ENCODE measurements around the gene FKBP3. TPM values are rescaled to one million over a fixed set of nuclear protein-coding genes. Genes with fewer than 3 reads are reported as not detected.

Gene FKBP3
- total RNA-seq, 2 donors from 2014 or later, result 43.8 to 46.5 TPM

DNA sequence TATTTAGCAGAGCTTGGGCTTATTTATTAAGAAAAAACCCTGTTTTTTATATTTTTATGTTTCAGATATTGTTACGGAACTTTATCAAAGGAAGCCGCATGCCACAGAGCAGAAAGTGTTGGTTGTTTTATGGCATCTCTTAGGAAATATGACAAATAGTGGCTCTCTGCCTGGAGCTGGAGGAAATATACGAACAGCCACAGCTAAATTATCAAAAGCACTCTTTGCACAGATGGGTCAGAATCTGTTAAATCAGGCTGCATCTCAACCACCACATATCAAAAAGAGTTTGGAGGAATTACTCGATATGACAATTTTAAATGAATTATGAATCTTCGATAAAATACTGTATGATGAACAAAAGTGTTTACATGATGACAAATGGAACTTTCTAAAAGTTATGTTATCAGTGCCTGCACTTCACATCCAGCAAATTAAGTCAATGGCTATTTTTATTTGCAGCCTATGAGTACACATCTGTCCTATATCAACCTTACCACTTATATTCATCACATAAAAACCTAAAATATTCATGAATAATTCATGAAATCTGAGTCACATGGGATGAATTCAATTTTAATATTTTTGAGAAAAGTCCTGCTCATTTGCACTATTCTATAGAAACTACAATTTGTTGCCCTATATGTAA is 60.9 kb downstream of the FKBP3 start:
- ATAC-seq (no peak), DNase-seq (no peak)
- intact Hi-C loops (cut with DNase I, micrococcal nuclease), result no loop called here

GRCh38 chr14:45072126-45072525 is 62.2 kb downstream of the FKBP3 start:
- DNase-seq, result no peak
- no peak for ATAC-seq

DNA sequence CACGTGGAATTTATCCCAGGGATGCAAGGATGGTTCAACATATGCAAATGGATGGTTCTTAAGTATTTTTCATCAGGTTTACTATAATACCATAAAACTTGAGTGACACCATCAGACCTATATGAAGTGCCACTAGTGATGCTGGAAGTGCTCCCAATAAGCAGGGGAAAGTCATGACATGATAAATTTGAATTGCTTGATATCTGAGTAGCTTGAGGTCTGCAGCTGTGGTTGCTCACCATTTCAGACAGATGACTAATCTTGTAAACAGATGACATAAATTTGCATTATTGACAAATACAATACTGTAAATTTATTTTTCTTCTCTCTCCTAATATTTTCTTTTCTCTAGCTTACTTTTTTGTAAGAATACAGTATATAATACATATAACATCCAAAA is 64.1 kb downstream of the FKBP3 start:
- ATAC-seq (no peak), DNase-seq (no peak)
- intact Hi-C loops (cut with DNase I, micrococcal nuclease), result no loop called here

More at GRCh38 chr14:45072126-45072525, 62.2 kb downstream of the FKBP3 start:
- intact Hi-C loops (cut with DNase I, micrococcal nuclease), result no loop called here

- ATAC-seq (no peak), DNase-seq (no peak)
- intact Hi-C loops (cut with DNase I, micrococcal nuclease), result no loop called here
These were observed 65.9 kb downstream of the FKBP3 start for GRCh38 chr14:45068396-45068795.

GRCh38 chr14:45066667-45067066 is 67.6 kb downstream of the FKBP3 start:
- intact Hi-C loops (cut with DNase I, micrococcal nuclease), result no loop called here

GRCh38 chr14:45065956-45066355 is 68.3 kb downstream of the FKBP3 start:
- ATAC-seq (no peak), DNase-seq (no peak)
- intact Hi-C loops (cut with DNase I, micrococcal nuclease), result no loop called here

More at GRCh38 chr14:45066667-45067066, 67.6 kb downstream of the FKBP3 start:
- ATAC-seq, result no peak
- no peak for DNase-seq

Other genes with a start within 250 kb of the FKBP3 start
- 10 to 100 TPM; 13.8 to 17.6 TPM for gene KLHL28, start 172.5 kb downstream of the FKBP3 start, total RNA-seq
- 10 to 100 TPM; 11.0 to 13.6 TPM for gene TOGARAM1, start 172.3 kb downstream of the FKBP3 start, total RNA-seq
- 10 to 100 TPM; 24.4 to 27.0 TPM for gene PRPF39, start 50.4 kb downstream of the FKBP3 start, total RNA-seq
- 1 to 10 TPM; 3.4 to 4.2 TPM for gene FANCM, start 1.4 kb upstream of the FKBP3 start, total RNA-seq
- 10 to 100 TPM; 17.5 to 18.8 TPM for gene MIS18BP1, start 118.7 kb upstream of the FKBP3 start, total RNA-seq

Measured in left colon (tissue), 2 donors.